Stomach (tissue), 9 donors: ENCODE measurements around the gene CASKIN2. TPM values are rescaled to one million over a fixed set of nuclear protein-coding genes. Genes with fewer than 3 reads are reported as not detected.

Experiments used
- DNase-seq, 2 donors: peaks; one replicate each; pipeline versions ENCODE4 v3.0.0 to v3.0.0-alpha.2; 2013 to 2019
- H3K27ac ChIP-seq, 5 donors: fragments of 200-600 bp in 4 of 5; sonication (generic) in 4 of 5; one replicate each; pipeline ENCODE4 v1.5.1; 2013 to 2019; ENCODE audit warnings: mild to moderate bottlenecking in 1 of 5, moderate library complexity in 1 of 5
- H3K27me3 ChIP-seq, 3 donors: fragments of 200-600 bp; sonication (generic); one replicate each; pipeline ENCODE4 v1.5.1; 2017 to 2019; ENCODE audit warnings: mixed run types in 1 of 3
- H3K36me3 ChIP-seq, 4 donors: fragments of 200-600 bp; sonication (generic); 1 replicate in 3 of 4; 2 replicates in 1 of 4; pipeline ENCODE4 v1.5.1; 2016 to 2019
- H3K4me1 ChIP-seq, 4 donors: fragments of 200-600 bp; sonication (generic); one replicate each; pipeline ENCODE4 v1.5.1; 2016 to 2019
- H3K4me3 ChIP-seq, 4 donors: fragments of 200-600 bp; sonication (generic) in 3 of 4; one replicate each; pipeline ENCODE4 v1.5.1; 2016 to 2019; ENCODE audit warnings: mild to moderate bottlenecking in 1 of 4
- H3K9me3 ChIP-seq, 4 donors: fragments of 200-600 bp; sonication (generic); one replicate each; pipeline ENCODE4 v1.5.1; 2016 to 2019
- CTCF ChIP-seq, 7 experiments: fragments of 450-650 bp in 4 of 7; fragments of 200-600 bp in 3 of 7; sonication (generic) in 3 of 7; IDR thresholded peaks; one replicate each; pipeline ENCODE4 v1.5.1; 2016 to 2019; ENCODE audit warnings: antibody characterized with exemption in 7 of 7, control low read depth in 2 of 7, mild to moderate bottlenecking in 1 of 7
- EP300 ChIP-seq: sonication (generic); formaldehyde crosslinking; IDR thresholded peaks from one replicate; pipeline ENCODE4 v1.6.1; 2017; ENCODE audit warnings: antibody characterized with exemption
- POLR2A ChIP-seq, 4 donors: fragments of 450-650 bp; IDR thresholded peaks; one replicate each; pipeline ENCODE4 v1.6.1; 2016; ENCODE audit warnings: antibody characterized with exemption in 4 of 4, control low read depth in 2 of 4, mild to moderate bottlenecking in 1 of 4, moderate library complexity in 1 of 4
- POLR2AphosphoS5 ChIP-seq, 3 donors: sonication (generic); formaldehyde crosslinking; IDR thresholded peaks; one replicate each; pipeline ENCODE4 v1.6.1; 2016; ENCODE audit warnings: antibody characterized with exemption in 3 of 3
- WGBS, 5 donors: extraction: QIAGEN DNeasy Blood & Tissue Kit in 3 of 5; methylation state at CpG; one replicate each; pipeline versions ENCODE4 v1.1.5 to v1.1.7; 2013 to 2018; 5-methylcytosine and 5-hydroxymethylcytosine counted together
- intact Hi-C: fragments of 100-400 bp; cut with DNase I; formaldehyde crosslinking; loops from one replicate; pipeline ENCODE4 v1.15.1; 2023; ENCODE audit warnings: low total_unique reads
- polyA plus RNA-seq, 3 donors: library from polyadenylated mRNA; stranded (reverse); fragments of 200-250 nt; gene quantifications; one replicate each; pipeline ENCODE4 v1.2.3, GENCODE V29; 2013
- total RNA-seq, 5 donors: library from RNA; depleted of rRNA; stranded (reverse); fragments of >200 nt; gene quantifications; one replicate each; pipeline versions ENCODE4 v1.1.0 to v1.2.3, GENCODE V29; 2014 to 2016
- donor health status: healthy with polysubstance abuse.
- donor health status: Bipolar disorder and iron deficiency.
- donor health status: healthy.

CASKIN2 gene
- total and polyA plus RNA-seq, 8 donors, result 5.4 to 27.4 (median 12.1) TPM

GRCh38 chr17:75509528-75510258 is 5.6 kb downstream of the CASKIN2 start:
- 67 to 87% (median 70%) methylated on average over 14 to 19 of the region's 19 CpGs for whole genome bisulfite sequencing, 5 donors
- Histone ChIP-seq H3K27ac (peak overlapping the region; percentile 19 to 94 (median 89)), H3K4me1 (peaks cover 51 to 74% (median 62%) of the 10 kb centered on the region in 4 donors), H3K4me3 (no peak overlapping the region), H3K9me3 (no peaks in the 10 kb centered on the region), H3K36me3 (peaks cover 17 to 44% (median 36%) of the 10 kb centered on the region in 4 donors), H3K27me3 (no peaks in the 10 kb centered on the region)
- intact Hi-C loops, result loop anchor here (10.0 kb wide), 1 partner anchor 75 kb away; no protein-coding TSS in a partner anchor
- TF ChIP-seq POLR2AphosphoS5 (IDR thresholded peaks at IDR 0.05) (peak in 2 of 3 donors; percentile 18 to 46), POLR2A (IDR thresholded peaks at IDR 0.05) (no peak), CTCF (IDR thresholded peaks at IDR 0.05) (no peak), EP300 (peak; percentile 59)
- no peak for DNase-seq

GRCh38 chr17:75508931-75509361 is 6.4 kb downstream of the CASKIN2 start:
- no peak for DNase-seq
- 44 to 60% (median 49%) methylated on average over 5 of the region's 5 CpGs for WGBS, 5 donors
- Histone ChIP-seq H3K36me3 (peaks cover 17 to 52% (median 43%) of the 10 kb centered on the region in 4 donors), H3K4me1 (peaks cover 44 to 74% (median 61%) of the 10 kb centered on the region in 4 donors), H3K9me3 (no peaks in the 10 kb centered on the region), H3K27ac (peak overlapping the region; percentile 19 to 94 (median 36)), H3K4me3 (no peak overlapping the region), H3K27me3 (no peaks in the 10 kb centered on the region)
- TF ChIP-seq EP300 (no peak), CTCF (IDR thresholded peaks at IDR 0.05) (no peak), POLR2AphosphoS5 (IDR thresholded peaks at IDR 0.05) (no peak)
- intact Hi-C loops, result loop anchor here (10.0 kb wide), 1 partner anchor 74 kb away; no protein-coding TSS in a partner anchor

DNA sequence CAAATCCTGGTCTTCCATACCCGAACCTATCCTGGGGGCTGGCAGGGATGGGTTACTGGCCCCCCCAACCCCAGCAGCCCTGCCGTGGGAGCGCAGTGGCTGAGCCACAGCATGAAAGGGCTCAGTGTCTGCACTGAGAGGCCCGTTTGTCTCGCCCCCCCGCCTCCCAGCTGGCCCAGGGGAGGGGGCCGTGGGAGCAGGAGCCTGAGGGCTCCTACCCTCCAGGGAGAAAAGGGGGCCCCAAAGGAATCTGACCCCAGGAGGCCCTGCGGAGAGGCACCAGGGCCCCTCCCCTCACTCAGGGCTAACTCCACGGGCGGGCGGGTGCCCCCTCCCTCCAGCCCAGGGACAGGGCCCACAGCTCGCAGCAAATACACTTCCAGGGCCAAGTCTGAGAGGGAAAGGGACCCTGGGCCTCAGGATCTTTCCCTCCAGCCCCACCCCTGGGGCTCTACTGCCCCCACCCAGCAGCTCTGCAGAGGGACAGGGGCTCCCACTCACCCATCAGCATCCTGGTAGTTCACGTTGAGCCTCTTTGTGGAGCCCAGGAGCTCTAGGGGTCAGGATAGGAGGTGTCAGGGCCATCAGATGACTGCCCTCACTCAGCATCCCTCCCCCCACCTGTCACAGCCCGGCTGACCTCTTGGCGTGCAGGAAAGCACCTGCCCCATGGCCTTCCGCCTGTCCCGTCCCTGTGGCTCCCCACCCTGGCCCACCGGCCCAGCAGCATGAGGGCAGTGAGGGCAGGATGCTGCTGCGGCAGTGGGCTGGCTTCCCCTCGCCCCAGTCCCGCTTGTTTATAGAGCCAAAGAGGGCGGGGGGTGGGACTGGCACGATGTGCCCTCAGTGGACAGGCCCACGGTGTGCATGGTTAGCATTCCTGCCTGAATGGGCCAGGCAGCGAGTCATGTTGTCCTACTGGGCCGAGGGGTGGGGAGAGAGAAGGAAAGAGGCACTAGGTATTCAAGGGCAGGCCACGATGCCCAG is 7.3 kb downstream of the CASKIN2 start:
- Histone ChIP-seq H3K27ac (peak overlapping the region in 4 of 5 donors; percentile 35 to 94 (median 62)), H3K27me3 (no peaks in the 10 kb centered on the region), H3K36me3 (peaks cover 21 to 58% (median 51%) of the 10 kb centered on the region in 4 donors), H3K9me3 (no peaks in the 10 kb centered on the region), H3K4me3 (no peak overlapping the region), H3K4me1 (peaks cover 35 to 65% (median 52%) of the 10 kb centered on the region in 4 donors)
- no peak for TF ChIP-seq EP300
- TF ChIP-seq CTCF (IDR thresholded peaks at IDR 0.05), result no peak
- no peak for TF ChIP-seq POLR2A (IDR thresholded peaks at IDR 0.05)
- TF ChIP-seq POLR2AphosphoS5 (IDR thresholded peaks at IDR 0.05), result no peak
- DNase-seq, result no peak
- WGBS, 5 donors, result 67 to 80% (median 77%) methylated on average over 18 to 27 of the region's 27 CpGs
- intact Hi-C loops, result loop anchor here (10.0 kb wide), 1 partner anchor 73 kb away; no protein-coding TSS in a partner anchor

DNA sequence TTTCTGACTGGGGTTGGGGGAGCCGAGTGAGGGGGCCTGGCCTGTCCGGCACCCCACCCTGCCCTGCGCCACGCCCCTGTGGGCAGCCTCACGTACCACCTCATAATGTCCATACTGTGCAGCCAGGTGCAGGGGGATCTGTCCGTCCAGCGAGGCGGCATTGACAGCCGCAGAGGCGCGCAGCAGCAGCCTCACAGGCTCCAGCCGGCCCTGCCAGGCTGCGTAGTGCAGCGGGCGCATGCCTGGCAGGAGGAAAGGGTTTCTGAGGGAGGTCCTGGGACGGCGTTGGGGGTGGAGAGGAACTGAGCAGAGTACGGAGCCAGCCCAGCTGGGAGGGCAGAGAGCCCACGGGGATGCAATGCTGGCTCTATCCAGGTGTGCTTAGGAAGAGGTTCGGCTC is 8.4 kb downstream of the CASKIN2 start:
- intact Hi-C loops, result loop anchor here (10.0 kb wide), 1 partner anchor 72 kb away; no protein-coding TSS in a partner anchor
- WGBS, 5 donors, result 87 to 95% (median 92%) methylated on average over 17 to 20 of the region's 20 CpGs
- TF ChIP-seq CTCF (IDR thresholded peaks at IDR 0.05) (no peak), POLR2AphosphoS5 (IDR thresholded peaks at IDR 0.05) (no peak), EP300 (no peak)
- Histone ChIP-seq H3K27me3 (no peaks in the 10 kb centered on the region), H3K27ac (peak overlapping the region in 1 of 5 donors; percentile 89), H3K4me3 (no peak overlapping the region), H3K4me1 (peaks cover 23 to 60% (median 41%) of the 10 kb centered on the region in 4 donors), H3K9me3 (no peaks in the 10 kb centered on the region), H3K36me3 (peaks cover 21 to 70% (median 63%) of the 10 kb centered on the region in 4 donors)
- no peak for DNase-seq
